Activated CD8-positive, alpha-beta memory T cell treated with anti-CD3 and anti-CD28 coated beads, Interleukin-2, amount 50 U/mL, for 1 hour (primary cell): Measurements from ENCODE around the gene FAM136A.
"Not testable (repeated sequence)": the region's sequence is repeated elsewhere in the genome, so short reads cannot be mapped to it uniquely, and the experiment has no call there.

Source experiments
- DNase-seq: peaks from one replicate; pipeline ENCODE4 v3.0.0-alpha.2; 2020; ENCODE audit errors: extremely low read depth

The FAM136A gene

GRCh38 chr2:70301344-70302194, at the start of gene FAM136A:
Gene FAM136A (minus strand): TSS chr2:70302067. CDS start chr2:70302011, 56 bp downstream.
- peak; percentile 54 for DNase-seq

- no peak for DNase-seq
These were observed 48.2 kb upstream of the FAM136A start for GRCh38 chr2:70349921-70350685.

GRCh38 chr2:70347831-70348230, 46.0 kb upstream of the FAM136A start:
- DNase-seq, result no peak

GRCh38 chr2:70344195-70344594, 42.3 kb upstream of the FAM136A start:
- no peak for DNase-seq

- no peak for DNase-seq
These were observed 39.6 kb upstream of the FAM136A start for GRCh38 chr2:70341477-70341765.

DNA sequence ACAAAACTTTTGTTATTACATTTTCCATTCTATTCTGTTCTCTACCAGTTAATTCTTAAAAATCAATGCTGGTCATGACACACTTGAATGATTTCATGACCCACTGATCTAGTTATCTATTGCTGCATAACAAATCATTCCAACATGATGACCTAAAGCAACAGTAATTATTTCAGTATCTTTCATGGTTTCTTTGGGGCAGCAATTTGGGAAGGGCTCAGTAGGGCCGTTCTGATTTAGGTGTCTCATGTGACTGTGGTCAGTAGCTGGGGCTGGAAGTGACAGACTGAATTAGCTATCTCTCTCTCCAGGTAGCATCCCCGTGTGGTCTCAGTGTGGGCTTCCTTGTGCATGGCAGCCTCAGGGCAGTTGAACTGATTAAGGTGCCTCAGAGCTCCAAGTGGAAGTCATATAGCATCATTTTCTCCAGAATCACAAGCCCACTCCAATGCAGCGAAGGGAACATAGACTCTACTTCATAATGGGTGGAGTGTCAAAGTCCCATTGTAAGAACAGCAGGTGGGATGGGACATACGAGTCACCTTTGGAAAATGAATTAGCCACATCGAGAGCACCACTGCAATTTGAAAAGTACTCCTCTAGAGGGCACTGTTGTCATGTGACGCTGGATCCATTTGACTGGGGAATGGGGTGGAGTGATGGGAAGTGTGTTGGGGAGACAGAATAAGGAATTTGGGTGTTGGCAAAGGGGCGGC, 39.1 kb upstream of the FAM136A start:
- DNase-seq, result peak; percentile 2

DNA sequence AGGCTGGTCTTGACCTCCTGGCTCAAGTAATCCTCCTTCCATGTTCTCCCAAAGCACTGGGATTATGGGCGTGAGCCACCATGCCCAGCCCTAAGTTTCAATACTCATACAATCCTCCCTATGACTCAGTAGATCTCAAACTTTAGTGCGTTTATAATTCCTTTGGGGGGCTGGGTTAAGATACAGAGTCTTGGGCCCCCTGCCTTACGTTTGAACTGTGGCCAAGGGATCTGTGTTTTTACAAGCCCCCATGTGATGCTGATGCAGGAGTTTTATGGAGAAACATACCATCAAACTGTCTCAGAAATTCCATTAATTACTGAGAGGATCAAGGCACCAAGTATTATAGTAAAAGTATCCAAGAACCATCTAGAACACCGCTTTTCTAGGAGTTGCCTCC, 38.2 kb upstream of the FAM136A start:
- DNase-seq, result no peak

- no peak for DNase-seq
These were observed 34.7 kb upstream of the FAM136A start for GRCh38 chr2:70336552-70336951.

DNA sequence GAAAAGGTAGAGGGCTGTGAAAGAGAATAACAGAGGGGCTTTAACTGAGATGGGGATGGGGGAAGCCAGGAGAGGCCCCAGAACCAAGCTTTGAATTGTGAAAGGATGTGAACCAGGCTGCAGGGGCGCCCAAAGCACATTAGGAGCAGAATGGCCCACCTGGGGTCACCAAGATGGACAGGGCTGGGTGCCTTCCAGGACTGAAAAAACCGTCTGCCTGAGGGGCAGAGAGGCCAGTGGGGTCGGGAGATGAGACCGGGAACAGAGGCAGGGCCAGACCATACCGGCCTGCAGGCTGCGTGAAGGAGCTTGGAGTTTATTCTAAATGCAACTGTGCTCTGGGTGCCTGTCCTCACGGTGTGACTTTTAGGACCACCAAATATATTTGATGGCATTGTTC, 29.1 kb upstream of the FAM136A start:
- DNase-seq, result no peak

DNA sequence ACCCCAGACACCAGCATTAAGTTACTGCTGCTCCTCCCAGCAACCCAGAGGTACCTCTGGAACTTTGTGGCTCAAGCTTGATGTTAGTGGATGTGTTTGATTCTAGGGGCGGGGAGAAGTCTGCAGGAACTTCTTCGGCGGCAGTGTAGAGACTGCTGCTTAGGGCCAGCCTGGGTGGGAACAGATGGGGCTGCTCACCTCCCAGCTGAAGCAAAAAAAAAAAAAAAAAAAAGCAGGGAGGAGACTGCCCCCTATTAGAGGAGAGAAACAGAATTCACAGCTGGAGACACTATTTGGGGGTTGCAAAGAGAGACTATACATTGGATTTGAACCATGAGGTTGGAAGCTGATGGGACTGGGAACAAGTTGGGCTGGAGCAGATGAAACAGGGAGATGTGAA, 28.6 kb upstream of the FAM136A start:
- DNase-seq, result no peak

DNA sequence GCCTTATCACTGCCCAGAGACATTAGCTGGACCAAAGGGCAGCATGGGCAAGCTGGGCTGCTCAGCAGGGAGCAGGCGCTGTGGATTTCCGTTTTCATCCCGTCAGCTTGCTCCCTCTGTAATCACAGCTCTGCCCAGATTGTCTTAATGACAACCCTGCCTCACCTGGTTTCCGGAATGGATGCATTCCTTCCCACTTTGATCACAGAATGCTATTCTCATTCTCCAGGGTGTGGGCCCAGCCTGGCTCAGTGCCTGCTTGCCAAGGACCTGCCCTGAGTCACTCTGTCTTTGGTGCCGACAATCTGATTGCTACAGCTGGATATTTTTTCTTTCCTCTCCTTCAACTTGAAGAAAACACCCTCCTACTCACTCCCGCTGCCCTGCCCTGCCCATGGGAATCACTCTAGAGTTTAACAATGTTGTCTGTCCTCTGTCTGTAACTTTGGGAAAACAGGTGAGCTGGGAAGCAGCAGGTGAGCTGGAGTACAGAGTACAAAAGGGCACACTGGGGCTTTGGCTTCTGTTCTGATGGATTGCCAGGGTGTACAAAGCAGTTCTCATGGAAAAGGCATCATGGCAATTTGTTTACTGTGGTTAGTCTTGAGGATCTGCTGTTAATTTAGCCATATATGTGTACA, 27.2 kb upstream of the FAM136A start:
- no peak for DNase-seq

- no peak for DNase-seq
These were observed 24.0 kb upstream of the FAM136A start for GRCh38 chr2:70325875-70326274.

- DNase-seq, result no peak
These were observed 20.7 kb upstream of the FAM136A start for GRCh38 chr2:70322518-70322917.

DNA sequence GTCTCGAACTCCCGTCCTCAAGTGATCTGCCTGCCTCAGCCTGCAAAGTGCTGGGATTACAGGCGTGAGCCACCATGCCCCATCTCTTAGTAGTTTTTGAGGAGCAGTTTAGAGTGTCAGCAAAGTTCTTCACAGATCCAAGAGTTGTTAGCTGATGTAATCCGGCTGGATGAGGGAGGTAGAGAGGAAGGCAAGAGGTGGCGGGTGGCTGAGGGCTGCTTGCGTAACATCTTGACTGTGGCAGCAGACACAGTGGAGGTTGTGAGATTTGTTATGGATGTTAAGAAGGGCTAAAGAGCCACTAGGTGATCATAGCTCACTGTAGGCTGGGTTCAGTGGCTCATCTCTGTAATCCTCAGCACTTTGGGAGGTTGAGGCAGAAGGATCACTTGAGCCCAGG, 19.5 kb upstream of the FAM136A start:
- no peak for DNase-seq

DNA sequence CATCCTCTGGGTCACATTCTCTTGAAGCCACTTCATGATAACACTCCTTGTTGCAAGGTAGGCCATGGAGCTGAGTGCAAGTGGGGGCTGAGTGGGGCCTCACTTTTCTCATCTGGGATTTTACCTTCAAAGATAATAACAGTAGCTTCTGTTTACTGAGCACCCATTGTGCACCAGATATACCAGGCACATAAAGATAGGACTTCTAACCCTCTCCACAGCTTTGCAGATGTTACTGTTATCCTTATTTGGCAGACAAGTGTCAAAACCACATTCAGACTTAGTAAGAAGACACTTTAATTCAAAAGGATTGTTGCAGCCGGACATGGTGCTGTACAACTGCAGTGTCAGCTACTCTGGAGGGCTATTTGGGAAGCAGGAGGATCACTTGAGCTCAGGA, 12.8 kb upstream of the FAM136A start:
- DNase-seq, result no peak

DNA sequence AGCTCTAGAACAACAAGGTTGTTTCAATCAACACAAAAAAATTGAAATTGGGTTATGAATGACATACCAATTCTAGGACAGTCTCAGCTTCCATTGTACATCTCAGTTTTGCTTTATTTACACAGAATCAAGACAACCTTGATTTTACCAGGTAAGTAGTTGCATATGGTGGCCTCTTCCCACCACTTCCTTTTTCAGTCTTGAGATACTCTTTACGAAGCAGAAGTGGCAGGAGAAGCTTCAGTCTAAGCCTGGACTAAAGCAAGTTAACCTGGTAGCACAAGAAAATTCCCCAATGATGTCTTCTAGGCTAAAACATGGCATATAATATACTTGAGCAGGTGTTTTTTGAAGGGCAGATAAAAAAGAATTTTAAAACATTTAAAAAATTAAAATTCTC, 10.7 kb upstream of the FAM136A start:
- DNase-seq, result no peak

DNA sequence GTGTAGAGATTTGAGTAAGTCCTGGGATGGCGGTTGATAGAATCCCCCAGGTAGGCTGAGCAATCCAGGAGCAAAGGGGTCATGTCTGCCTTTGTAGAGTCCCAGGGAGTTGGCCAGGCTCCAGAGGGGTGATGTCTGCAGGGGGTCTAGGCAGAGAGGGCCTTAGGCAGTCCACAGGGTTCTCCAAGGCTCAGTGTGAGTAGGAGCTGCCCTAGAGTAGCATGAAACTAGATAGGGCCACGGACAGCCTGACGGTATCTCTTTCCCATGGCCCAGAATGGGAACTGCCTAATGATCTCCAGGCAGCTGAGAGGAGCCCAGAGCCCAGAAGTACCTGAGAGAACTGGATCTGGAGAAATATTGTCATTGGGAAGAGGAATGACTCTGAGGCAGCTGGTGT, 9.0 kb upstream of the FAM136A start:
- no peak for DNase-seq

GRCh38 chr2:70305531-70305930, 3.7 kb upstream of the FAM136A start:
- no peak for DNase-seq

DNA sequence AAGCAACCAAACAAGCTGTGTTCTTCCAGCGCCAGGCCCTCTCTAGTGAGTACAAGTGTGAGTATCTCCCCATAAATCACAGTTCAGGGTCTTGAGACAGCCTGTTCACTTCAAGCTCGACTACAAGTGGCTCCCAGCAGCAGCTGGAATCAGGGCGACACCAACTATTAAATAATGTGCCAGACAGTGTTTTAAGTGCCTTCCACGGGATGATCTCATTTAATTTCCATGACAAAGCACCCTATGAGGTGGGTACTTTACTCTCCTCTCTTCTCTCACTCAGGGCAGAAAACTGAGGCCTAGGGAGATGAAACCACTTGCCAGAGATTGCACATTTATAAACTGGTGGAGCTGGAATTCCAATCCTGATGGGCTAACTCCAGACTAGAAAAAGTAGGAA, 2.6 kb upstream of the FAM136A start:
- DNase-seq, result no peak

GRCh38 chr2:70303186-70303585, 1.3 kb upstream of the FAM136A start:
- no peak for DNase-seq

- not testable (repeated sequence) for DNase-seq
These were observed 304 bp upstream of the FAM136A start for GRCh38 chr2:70302195-70302546.

DNA sequence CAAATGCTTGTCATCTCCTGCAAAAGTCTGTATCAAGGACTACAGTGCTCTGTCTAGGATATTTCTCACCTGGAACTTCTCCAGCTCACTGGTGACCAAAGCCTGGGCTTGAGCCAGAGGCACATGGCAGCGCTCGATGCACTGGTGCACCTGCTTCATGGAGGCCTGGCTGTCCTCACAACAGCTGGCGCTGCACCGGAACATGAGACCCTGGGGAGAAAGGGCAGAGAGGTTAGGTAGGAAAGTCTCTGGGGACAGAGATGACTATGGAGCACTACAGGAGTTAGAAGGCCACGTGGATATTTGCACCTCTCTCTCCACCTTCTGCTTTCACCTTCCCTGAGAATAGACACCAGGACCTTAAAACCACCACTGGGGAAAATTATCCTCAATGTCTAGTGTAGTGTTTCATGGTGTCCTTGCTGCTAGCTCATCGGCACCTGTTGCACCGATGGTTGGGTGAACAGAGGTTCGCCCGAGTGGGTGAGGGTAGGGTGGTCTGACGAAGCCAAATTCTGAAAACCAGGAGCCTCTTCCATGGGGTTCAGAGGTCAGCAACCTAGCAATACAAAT, 1.0 kb downstream of the FAM136A start:
- no peak for DNase-seq
